ENCODE data around the gene CACNA1E. TPM values are rescaled to one million over a fixed set of nuclear protein-coding genes. Genes with fewer than 3 reads are reported as not detected.

Gene CACNA1E
- total RNA-seq, 2 experiments from 2014 or later: not detected

- POLR2A ChIA-PET: no interaction called here
- H2AFZ ChIP-seq (ENCODE audit: low read length): no peak overlapping the region
- H3K27ac ChIP-seq (ENCODE audit: low read depth, low read length, poor library complexity, severe bottlenecking): no peak overlapping the region
- no peaks in the 10 kb centered on the region for H3K4me1 ChIP-seq (ENCODE audit: insufficient read depth, low read length, poor library complexity, severe bottlenecking)
- no peak for DNase-seq (ENCODE audit: low spot score)
- H3K36me3 ChIP-seq (ENCODE audit: insufficient read depth, low read length): no peaks in the 10 kb centered on the region
- no peak overlapping the region for H3K4me2 ChIP-seq (ENCODE audit: low read length)
- CTCF ChIA-PET (ENCODE audit: unreplicated experiment): no interaction called here
- no peak overlapping the region for H3K4me3 ChIP-seq (ENCODE audit: low read depth, low read length, poor library complexity, severe bottlenecking)
- no peaks in the 10 kb centered on the region for H3K9me3 ChIP-seq (ENCODE audit: low read length)
- H4K20me1 ChIP-seq (ENCODE audit: insufficient read depth, low read length): no peaks in the 10 kb centered on the region
- intact Hi-C loops (cut with micrococcal nuclease; ENCODE audit: unreplicated experiment): no loop called here
- H3K9me2 ChIP-seq (ENCODE audit: insufficient read depth, low read length): no peaks in the 10 kb centered on the region
- no TSS peak for BruUV-seq (replicated peaks)
- H3K79me2 ChIP-seq (ENCODE audit: insufficient read depth, low read depth, low read length): no peaks in the 10 kb centered on the region
- no peak for TF ChIP-seq EZH2phosphoT487 (IDR thresholded peaks at IDR 0.05; ENCODE audit: borderline replicate concordance, low read depth, low read length)
- TF ChIP-seq, protein P1, sequence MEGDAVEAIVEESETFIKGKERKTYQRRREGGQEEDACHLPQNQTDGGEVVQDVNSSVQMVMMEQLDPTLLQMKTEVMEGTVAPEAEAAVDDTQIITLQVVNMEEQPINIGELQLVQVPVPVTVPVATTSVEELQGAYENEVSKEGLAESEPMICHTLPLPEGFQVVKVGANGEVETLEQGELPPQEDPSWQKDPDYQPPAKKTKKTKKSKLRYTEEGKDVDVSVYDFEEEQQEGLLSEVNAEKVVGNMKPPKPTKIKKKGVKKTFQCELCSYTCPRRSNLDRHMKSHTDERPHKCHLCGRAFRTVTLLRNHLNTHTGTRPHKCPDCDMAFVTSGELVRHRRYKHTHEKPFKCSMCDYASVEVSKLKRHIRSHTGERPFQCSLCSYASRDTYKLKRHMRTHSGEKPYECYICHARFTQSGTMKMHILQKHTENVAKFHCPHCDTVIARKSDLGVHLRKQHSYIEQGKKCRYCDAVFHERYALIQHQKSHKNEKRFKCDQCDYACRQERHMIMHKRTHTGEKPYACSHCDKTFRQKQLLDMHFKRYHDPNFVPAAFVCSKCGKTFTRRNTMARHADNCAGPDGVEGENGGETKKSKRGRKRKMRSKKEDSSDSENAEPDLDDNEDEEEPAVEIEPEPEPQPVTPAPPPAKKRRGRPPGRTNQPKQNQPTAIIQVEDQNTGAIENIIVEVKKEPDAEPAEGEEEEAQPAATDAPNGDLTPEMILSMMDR (conservative IDR thresholded peaks at IDR 0.05; ENCODE audit: low read length): no peak
These were observed 221.2 kb downstream of the CACNA1E start for GRCh38 chr1:181704546-181704945.

DNA sequence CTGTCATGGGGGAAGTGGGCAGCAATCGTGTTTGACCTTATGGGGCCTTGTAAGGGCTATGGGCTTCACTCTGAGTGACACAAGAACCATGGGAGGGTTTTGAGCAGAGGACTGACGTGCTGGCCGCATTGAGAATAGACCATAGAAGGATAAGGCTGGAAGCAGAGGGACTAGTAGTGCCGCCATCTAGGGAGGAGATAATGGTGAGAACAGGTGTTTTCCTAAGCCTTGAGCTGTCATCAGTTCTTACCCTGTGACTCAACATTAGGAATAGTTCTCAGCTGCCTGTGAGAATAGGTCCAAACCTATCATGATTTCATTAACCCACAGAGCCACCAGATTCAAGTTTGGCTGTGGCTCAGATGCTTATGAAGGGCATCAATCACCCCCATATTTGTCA is 228.5 kb downstream of the CACNA1E start:
- H3K79me2 ChIP-seq (ENCODE audit: insufficient read depth, low read depth, low read length): no peaks in the 10 kb centered on the region
- H3K36me3 ChIP-seq (ENCODE audit: insufficient read depth, low read length): no peaks in the 10 kb centered on the region
- no peak overlapping the region for H2AFZ ChIP-seq (ENCODE audit: low read length)
- TF ChIP-seq, protein P1 (conservative IDR thresholded peaks at IDR 0.05; ENCODE audit: low read length): no peak
- no peak for TF ChIP-seq EZH2phosphoT487 (IDR thresholded peaks at IDR 0.05; ENCODE audit: borderline replicate concordance, low read depth, low read length)
- intact Hi-C loops (cut with micrococcal nuclease; ENCODE audit: unreplicated experiment): no loop called here
- H4K20me1 ChIP-seq (ENCODE audit: insufficient read depth, low read length): no peaks in the 10 kb centered on the region
- H3K27ac ChIP-seq (ENCODE audit: low read depth, low read length, poor library complexity, severe bottlenecking): no peak overlapping the region
- ChIA-PET CTCF (ENCODE audit: unreplicated experiment) (no interaction called here), POLR2A (no interaction called here)
- BruUV-seq (replicated peaks): no TSS peak
- H3K4me3 ChIP-seq (ENCODE audit: low read depth, low read length, poor library complexity, severe bottlenecking): no peak overlapping the region
- DNase-seq (ENCODE audit: low spot score): no peak
- H3K9me2 ChIP-seq (ENCODE audit: insufficient read depth, low read length): no peaks in the 10 kb centered on the region
- H3K4me1 ChIP-seq (ENCODE audit: insufficient read depth, low read length, poor library complexity, severe bottlenecking): no peaks in the 10 kb centered on the region
- no peak overlapping the region for H3K4me2 ChIP-seq (ENCODE audit: low read length)
- no peaks in the 10 kb centered on the region for H3K9me3 ChIP-seq (ENCODE audit: low read length)

- CTCF ChIA-PET (ENCODE audit: unreplicated experiment): no interaction called here
- no peak overlapping the region for H3K27ac ChIP-seq (ENCODE audit: low read depth, low read length, poor library complexity, severe bottlenecking)
- H3K4me1 ChIP-seq (ENCODE audit: insufficient read depth, low read length, poor library complexity, severe bottlenecking): no peaks in the 10 kb centered on the region
- H3K36me3 ChIP-seq (ENCODE audit: insufficient read depth, low read length): no peaks in the 10 kb centered on the region
- DNase-seq (ENCODE audit: low spot score): no peak
- H2AFZ ChIP-seq (ENCODE audit: low read length): no peak overlapping the region
- BruUV-seq (replicated peaks): no TSS peak
- H3K79me2 ChIP-seq (ENCODE audit: insufficient read depth, low read depth, low read length): no peaks in the 10 kb centered on the region
- no peaks in the 10 kb centered on the region for H3K9me2 ChIP-seq (ENCODE audit: insufficient read depth, low read length)
- no peak overlapping the region for H3K4me3 ChIP-seq (ENCODE audit: low read depth, low read length, poor library complexity, severe bottlenecking)
- no peak for TF ChIP-seq EZH2phosphoT487 (IDR thresholded peaks at IDR 0.05; ENCODE audit: borderline replicate concordance, low read depth, low read length)
- TF ChIP-seq, protein P1 (conservative IDR thresholded peaks at IDR 0.05; ENCODE audit: low read length): no peak
- no peaks in the 10 kb centered on the region for H4K20me1 ChIP-seq (ENCODE audit: insufficient read depth, low read length)
- H3K4me2 ChIP-seq (ENCODE audit: low read length): no peak overlapping the region
- POLR2A ChIA-PET: no interaction called here
- H3K9me3 ChIP-seq (ENCODE audit: low read length): no peaks in the 10 kb centered on the region
- intact Hi-C loops (cut with micrococcal nuclease; ENCODE audit: unreplicated experiment): no loop called here
These were observed 229.4 kb downstream of the CACNA1E start for GRCh38 chr1:181712711-181713110.

All from OCI-LY7 (cell line).